GM19238 (cell line): ENCODE data around the gene MPP2.
A peak's percentile ranks its signal among the peaks of the same experiment; 100 is the strongest.
"Not testable (repeated sequence)": the region's sequence is repeated elsewhere in the genome, so short reads cannot be mapped to it uniquely, and the experiment has no call there.

Experiments used
- DNase-seq: peaks from one replicate; pipeline ENCODE4 v3.0.0; 2011; ENCODE audit warnings: low spot score; ENCODE audit not compliant: insufficient read length

Gene MPP2

GRCh38 chr17:43901861-43902589 is 5.3 kb downstream of the MPP2 start:
- DNase-seq: no peak

- DNase-seq: no peak
These were observed 6.2 kb downstream of the MPP2 start for GRCh38 chr17:43900858-43901754.

GRCh38 chr17:43900183-43900857 is 7.0 kb downstream of the MPP2 start:
- DNase-seq: peak; percentile 83

- no peak for DNase-seq
These were observed 8.9 kb downstream of the MPP2 start for GRCh38 chr17:43898446-43898845.

- DNase-seq: no peak
These were observed 9.5 kb downstream of the MPP2 start for GRCh38 chr17:43897831-43898230.

GRCh38 chr17:43894494-43894893 is 12.8 kb downstream of the MPP2 start:
- DNase-seq: not testable (repeated sequence)

GRCh38 chr17:43892647-43892952 is 14.7 kb downstream of the MPP2 start:
- no peak for DNase-seq

- DNase-seq: no peak
These were observed 15.3 kb downstream of the MPP2 start for GRCh38 chr17:43891851-43892646.

GRCh38 chr17:43890240-43890639 is 17.1 kb downstream of the MPP2 start:
- no peak for DNase-seq

GRCh38 chr17:43888548-43888947 is 18.8 kb downstream of the MPP2 start:
- DNase-seq: no peak

- DNase-seq: no peak
These were observed 24.4 kb downstream of the MPP2 start for GRCh38 chr17:43882761-43883415.

- no peak for DNase-seq
These were observed 25.4 kb downstream of the MPP2 start for GRCh38 chr17:43881758-43882505.

GRCh38 chr17:43881181-43881580 is 26.2 kb downstream of the MPP2 start:
- DNase-seq: no peak

GRCh38 chr17:43880420-43880991 is 26.8 kb downstream of the MPP2 start:
- peak; percentile 47 for DNase-seq

GRCh38 chr17:43879723-43880419 is 27.5 kb downstream of the MPP2 start:
- DNase-seq: no peak

- DNase-seq: peak; percentile 78
These were observed 28.8 kb downstream of the MPP2 start for GRCh38 chr17:43878260-43879175.

- no peak for DNase-seq
These were observed 29.7 kb downstream of the MPP2 start for GRCh38 chr17:43877451-43878155.
